ENCODE measurements around the gene PIM2. TPM values are rescaled to one million over a fixed set of nuclear protein-coding genes. Genes with fewer than 3 reads are reported as not detected.

Gene PIM2
- 0.77 and 1.9 TPM in 2 replicates for total RNA-seq

DNA sequence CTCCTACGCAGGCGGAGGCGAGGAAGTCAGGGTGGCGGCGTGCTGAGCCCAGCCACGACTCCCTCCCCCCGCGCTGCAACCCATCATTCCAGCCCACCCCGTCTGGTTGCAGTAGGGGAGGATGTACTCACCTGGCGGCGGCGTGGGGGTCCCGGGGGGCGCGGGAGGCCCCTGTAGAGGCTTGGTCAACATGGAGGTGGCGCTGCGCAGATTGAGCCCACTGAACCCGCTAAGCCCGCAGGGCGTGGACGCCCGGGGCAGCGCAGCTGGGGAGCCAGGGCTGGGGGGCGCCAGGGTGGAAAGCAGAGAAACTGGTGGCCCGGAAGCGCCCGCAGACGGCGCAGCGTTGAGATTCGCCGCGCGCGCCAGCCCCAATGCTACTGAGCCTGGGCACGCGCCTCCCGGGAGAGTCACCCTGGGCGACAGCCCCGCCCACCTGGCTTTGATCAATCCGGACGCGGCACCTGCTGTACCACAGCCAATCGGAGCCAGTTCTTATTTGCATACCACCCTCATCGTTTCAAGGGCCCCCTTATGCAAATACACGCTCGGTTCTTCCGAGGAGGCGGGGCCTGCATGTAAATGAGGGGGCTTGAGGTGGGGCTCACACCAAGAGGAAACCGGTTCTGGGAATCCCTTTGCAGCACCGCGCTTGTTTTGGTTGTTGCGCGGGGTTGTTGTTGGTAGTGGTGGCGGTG, at the start of gene PIM2:
PIM2 (minus strand) TSS at position 382 of the 698 bp plus-strand sequence; CDS start at position 192, 190 bp downstream.

DNA sequence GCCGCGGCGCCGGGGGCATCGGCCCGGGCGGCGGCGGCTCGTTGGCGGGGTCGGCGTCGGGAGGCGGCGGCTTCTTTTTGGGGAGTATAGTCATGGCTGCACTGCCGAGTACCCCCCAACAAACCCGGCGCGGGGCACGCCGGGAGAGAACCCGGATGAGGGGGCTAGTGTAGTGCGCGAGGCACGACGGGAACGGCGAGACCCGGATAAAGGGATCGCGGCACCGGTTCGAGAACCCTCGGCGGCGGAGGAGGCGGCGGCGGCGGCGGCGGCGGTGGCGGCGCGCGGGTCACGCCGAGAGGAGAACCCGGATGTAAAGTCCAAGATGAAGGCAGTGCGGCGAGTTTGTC, 38.6 kb upstream of the PIM2 start, which contains the start of gene OTUD5:
OTUD5 (minus strand) TSS at position 131 of the 350 bp plus-strand sequence; CDS start at position 94, 37 bp downstream.

DNA sequence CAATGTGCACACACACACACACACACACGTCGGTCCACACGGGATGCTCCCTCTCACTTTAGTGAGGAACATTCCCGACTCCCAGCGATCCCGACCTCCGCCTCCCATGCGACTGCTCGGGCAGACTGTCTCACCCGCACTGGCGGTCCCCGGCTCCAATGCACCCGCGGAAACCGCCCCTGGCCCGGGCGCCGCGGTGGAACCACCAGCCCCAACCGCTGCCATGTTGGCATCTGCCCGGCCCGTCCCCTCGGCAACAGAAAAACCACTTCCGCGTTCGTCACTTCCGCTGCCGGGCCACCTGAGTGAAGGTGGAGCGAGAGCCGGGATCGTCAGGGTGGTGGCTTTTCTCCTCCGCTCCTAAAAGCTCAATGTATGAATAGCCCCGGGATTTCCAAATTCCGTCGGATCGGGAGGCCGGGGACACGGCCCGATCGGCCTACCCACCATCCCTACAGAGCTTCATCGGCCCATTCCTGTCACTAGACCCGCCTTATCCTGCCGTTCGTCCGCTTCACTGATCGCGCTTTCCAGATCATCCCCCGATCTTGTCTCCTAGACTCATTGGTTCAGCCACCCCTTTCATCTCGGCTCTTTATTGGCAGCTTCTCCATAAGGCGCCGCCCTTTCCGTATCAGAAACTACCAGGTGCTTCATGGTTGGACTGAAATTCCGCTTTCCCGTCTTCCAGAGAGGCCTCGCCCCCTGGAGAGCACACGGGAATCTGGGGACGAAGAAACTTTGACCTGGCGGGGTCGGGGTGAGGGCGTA, 7.2 kb downstream of the PIM2 start, which contains the start of gene SLC35A2:
SLC35A2 (minus strand) TSS at position 235 of the 771 bp plus-strand sequence; CDS start at position 225, 10 bp downstream.

DNA sequence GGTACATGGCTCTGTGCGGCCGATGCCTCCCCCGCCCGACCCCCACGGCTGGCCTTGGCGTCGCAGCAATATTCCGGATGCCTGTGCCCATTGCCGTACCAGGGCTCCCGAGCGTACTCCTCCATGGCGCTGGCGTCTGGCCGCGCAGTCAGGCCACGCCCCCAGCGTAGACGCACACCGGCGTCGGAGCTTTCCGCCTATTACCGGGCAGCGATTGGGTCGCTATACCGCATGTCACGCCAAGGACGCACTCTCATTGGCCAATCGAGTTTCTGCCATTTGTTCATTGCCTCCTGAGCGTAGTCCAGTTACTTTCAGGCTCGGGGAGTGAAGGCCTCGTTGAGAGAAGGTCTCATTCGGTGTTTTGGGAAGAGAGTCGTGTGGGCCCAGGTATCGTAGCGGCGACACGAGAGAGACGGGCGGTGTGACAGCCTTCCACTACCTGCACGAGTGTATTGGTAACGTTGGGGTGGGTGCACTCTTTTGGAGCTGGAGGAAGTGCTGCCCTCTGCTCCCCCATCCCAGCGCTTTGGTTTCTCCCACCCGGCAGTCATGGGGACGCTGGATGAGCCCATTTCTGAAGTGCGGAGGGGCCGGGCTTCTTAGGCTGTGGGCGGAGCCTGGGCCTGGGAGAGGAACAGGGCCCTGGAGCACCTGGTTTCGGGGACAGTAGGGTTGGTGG, 21.1 kb downstream of the PIM2 start, which contains the start of the genes PQBP1 and TIMM17B:
PQBP1 (plus strand) TSS at position 306 of the 682 bp plus-strand sequence. CDS start 580 bp downstream, outside the sequence.
TIMM17B (minus strand) TSS at position 144 of the 682 bp plus-strand sequence; CDS start at position 125, 19 bp downstream.

Other genes with a start within 250 kb of the PIM2 start
- gene WAS, start 235.2 kb downstream of the PIM2 start, total RNA-seq, result 0.26 and 0.32 TPM in 2 replicates
- gene SUV39H1, start 222.3 kb downstream of the PIM2 start, total RNA-seq, result 0.86 and 1.7 TPM in 2 replicates
- gene GLOD5, start 157.3 kb downstream of the PIM2 start, total RNA-seq, result not detected in 2 replicates
- not detected in 2 replicates for gene GATA1, start 132.4 kb downstream of the PIM2 start, total RNA-seq
- gene HDAC6, start 117.0 kb downstream of the PIM2 start, total RNA-seq, result 17.7 and 26.3 TPM in 2 replicates
- not detected in 2 replicates for gene ERAS, start 92.5 kb downstream of the PIM2 start, total RNA-seq
- gene PCSK1N, start 83.4 kb downstream of the PIM2 start, total RNA-seq, result 0.09 and 0.16 TPM in 2 replicates
- gene TIMM17B, start 21.3 kb downstream of the PIM2 start, total RNA-seq, result 14.4 and 17.3 TPM in 2 replicates
- 94.7 and 116 TPM in 2 replicates for gene PQBP1, start 21.1 kb downstream of the PIM2 start, total RNA-seq
- 5.5 and 7.4 TPM in 2 replicates for gene SLC35A2, start 7.4 kb downstream of the PIM2 start, total RNA-seq
- gene OTUD5, start 38.6 kb upstream of the PIM2 start, total RNA-seq, result 34.4 and 38.6 TPM in 2 replicates
- gene KCND1, start 52.8 kb upstream of the PIM2 start, total RNA-seq, result 1.6 and 4.3 TPM in 2 replicates
- gene GRIPAP1, start 83.2 kb upstream of the PIM2 start, total RNA-seq, result 24.9 and 26.0 TPM in 2 replicates
- 26.0 and 37.2 TPM in 2 replicates for gene TFE3, start 124.3 kb upstream of the PIM2 start, total RNA-seq
- gene CCDC120, start 140.0 kb upstream of the PIM2 start, total RNA-seq, result 0.26 and 0.63 TPM in 2 replicates
- gene PRAF2, start 155.0 kb upstream of the PIM2 start, total RNA-seq, result 8.2 and 9.2 TPM in 2 replicates
- gene WDR45, start 160.9 kb upstream of the PIM2 start, total RNA-seq, result 45.2 and 65.4 TPM in 2 replicates
- gene GPKOW, start 204.7 kb upstream of the PIM2 start, total RNA-seq, result 17.8 and 19.1 TPM in 2 replicates
- 1.5 and 2.7 TPM in 2 replicates for gene MAGIX, start 243.7 kb upstream of the PIM2 start, total RNA-seq

Measured in bronchial smooth muscle cell (primary cell).